ENCODE results near the gene CHI3L2.

The CHI3L2 gene
- long read RNA-seq, donor 1 = 0 reads
- long read RNA-seq, donor 2 = 0 reads
- long read RNA-seq, donor 3 = 0 reads
- long read RNA-seq, donor 4 = 0 reads
- long read RNA-seq, donor 5 = 0 reads
- long read RNA-seq, donor 6 = 0 reads
- long read RNA-seq, donor 7 = 0 reads
- long read RNA-seq, donor 8 = 0 reads

GRCh38 chr1:111227434-111227833 is at the start of gene CHI3L2:
TSS of gene CHI3L2 (plus strand) at chr1:111227713. CDS start at chr1:111227730, 17 bp downstream.
- no peak for DNase-seq

- DNase-seq = no peak
Observed at GRCh38 chr1:111179968-111180533, 47.5 kb upstream of the CHI3L2 start.

GRCh38 chr1:111182052-111182451 is 45.5 kb upstream of the CHI3L2 start:
- DNase-seq = no peak

DNA sequence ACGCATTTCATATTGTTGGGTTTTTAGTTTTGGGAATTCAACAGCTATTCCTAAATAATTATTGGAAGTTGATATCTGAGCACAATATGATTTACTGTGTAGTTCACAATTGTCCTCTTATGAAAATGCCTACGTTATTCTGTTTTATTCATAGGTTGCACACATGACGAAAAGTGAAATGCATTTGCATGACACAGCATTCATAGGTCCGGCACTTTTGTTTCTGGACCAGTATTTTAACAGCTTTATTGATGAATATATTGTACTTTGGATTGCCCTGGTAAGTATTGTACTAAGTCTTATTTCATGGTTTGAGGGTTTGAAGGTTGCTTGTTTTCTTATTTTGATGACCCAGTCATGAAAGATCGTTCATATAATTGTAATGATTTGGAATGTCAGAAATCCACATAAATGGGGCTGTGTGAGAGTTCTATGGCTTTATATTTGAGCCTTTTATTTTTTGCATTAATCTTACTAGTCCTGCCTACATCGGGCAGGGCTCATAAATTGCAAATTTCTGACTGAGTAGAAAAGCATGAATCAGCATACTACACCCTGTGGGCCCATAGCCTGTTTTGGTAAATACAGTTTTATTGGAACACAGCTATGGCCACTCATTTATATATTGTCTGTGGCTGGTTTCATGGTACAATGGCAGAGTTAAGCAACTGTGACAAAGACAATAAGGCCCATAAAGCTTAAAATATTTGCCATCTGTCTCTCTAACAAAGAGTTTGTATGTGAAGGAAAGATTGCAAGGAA is 44.0 kb upstream of the CHI3L2 start:
- DNase-seq = no peak

DNA sequence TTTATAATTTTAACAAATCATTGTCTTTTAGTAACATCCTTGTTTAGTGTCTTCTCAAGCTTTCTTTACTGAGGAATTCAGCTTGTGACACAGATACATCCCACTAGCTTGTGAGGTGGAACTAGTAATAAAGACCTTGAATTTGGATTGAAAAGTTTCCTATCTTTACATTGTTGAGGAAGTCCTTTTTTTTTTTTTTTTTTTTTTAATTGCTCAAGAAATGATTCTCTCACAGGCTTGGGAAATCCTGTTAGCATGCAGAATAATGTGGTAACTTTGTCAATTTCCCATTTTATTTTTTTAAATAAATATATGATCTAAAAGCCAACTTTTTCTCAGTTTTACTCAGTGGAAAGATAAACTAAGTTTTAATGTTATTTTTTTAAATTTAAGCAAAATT is 42.9 kb upstream of the CHI3L2 start:
- no peak for DNase-seq

DNA sequence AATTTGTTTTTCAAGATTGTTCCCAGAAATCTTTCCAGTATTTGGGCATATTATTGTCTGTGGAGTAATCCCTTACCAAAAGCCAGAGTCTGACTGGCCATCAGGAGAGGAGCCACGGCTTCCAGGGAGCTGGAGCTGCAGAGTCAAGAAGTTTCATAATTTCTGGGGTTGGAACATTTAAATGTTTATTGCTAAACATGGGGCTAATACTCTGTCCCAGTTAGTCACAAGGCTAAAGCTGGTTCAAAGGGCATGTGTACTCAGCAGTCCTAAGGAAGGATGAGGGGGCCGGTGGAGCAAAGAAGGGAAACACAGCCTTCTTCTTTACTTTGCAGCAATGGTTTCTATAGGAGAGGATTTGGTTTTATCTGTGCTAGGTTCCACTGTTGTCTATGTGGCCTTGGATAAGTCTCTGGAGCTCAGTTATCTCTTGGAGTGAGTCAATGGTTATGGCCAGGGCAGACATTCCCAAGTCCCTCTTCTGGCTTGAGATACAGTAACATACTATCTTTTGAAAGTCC is 36.5 kb upstream of the CHI3L2 start:
- no peak for DNase-seq

GRCh38 chr1:111191496-111191895 is 36.0 kb upstream of the CHI3L2 start:
- no peak for DNase-seq

GRCh38 chr1:111192074-111192473 is 35.4 kb upstream of the CHI3L2 start:
- no peak for DNase-seq

DNA sequence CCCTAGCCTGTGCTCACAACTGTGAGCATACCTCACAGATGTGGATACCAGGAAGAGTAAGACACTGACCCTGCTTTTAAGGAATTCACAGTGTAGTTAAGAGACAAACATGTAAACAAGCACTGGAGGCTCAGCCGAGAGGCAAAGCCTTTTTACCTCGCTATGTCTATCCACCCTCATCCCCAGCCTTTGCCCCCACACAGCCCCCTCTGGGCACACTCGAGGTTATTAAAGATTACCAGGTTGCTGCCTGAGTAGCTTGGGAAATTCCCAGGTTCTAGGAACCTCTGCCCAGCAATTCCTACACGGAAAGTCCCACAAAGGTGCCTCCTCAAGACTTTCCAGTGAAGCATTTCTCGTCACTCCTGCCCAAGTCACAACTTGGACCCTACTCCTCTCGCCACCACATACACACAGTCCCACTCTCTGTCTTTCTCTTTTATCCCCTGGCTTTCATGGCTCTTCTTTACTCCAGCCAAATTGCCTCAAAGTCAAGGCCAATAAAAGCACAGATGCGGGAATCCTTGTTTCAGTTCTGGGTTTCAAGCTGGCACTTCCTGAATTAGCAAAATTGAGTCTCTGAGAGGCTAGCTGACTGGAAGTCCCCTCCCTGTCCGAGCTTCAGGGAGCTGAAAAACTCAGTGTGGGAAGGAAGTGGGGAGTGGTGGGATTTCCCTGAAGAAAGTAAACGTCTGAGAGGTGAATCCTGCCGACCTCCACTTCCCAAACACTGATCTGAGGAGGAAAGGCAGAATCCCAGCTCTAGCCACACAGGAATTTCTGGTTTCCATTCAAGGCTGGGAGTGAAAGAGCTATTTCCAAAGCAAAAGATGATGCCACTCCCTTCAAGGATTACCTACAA is 34.6 kb upstream of the CHI3L2 start:
- DNase-seq = no peak

DNA sequence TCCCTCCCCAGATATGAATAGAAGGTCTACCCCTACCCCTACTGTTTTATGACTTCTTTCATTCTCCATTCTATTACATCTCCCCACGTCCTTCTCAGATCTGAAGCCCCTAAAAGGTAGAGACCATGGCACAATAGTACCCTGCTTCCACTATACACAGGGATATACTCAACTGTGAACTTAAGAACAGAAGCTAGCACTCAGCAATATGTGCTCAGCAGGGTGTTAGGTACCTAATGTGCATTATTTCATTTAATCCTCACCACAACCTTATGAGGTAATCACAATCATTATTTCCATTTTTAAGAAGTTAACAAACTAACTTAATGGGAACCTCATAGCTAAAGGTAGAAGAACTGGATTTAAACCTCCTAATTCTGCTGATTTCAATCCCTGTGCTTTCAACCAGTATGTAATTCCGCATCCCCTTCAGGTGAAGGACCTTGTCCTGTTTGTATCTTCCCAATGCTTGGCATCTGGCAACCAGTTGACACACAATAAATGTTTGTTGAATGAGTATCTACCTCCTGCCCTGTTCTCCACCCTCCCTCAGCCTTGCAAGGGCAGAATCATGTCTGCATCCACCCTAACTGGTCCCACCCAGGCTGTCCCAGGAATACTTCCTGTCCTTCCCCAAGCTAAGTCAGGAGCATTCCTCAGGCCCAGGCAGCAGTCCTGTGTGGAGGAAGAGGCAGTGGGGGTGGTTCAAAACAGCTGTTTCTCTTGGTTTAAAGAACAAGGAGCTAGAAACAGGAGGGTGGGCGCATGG is 33.6 kb upstream of the CHI3L2 start:
- DNase-seq = no peak

- DNase-seq = no peak
Observed at GRCh38 chr1:111195002-111195684, 32.4 kb upstream of the CHI3L2 start.

DNA sequence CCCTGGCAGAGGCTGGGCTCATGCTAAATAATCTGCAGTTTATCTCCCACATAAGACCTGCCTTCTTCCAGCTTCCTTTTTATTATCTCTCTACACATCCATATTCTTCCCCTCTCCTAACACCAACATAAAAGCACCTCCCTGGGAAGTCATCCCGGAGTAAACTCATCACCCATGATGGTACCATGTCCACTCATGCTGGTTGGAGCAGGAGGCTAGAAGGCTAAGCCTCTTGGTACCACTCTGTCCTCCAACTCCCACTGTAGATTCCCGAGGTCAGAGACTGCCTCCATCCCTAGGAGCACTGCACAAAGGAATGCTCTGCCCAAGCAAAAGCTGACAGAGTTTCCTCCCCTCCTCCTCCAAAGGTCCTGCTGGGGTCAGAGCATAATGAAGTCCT is 31.3 kb upstream of the CHI3L2 start:
- DNase-seq = no peak

DNA sequence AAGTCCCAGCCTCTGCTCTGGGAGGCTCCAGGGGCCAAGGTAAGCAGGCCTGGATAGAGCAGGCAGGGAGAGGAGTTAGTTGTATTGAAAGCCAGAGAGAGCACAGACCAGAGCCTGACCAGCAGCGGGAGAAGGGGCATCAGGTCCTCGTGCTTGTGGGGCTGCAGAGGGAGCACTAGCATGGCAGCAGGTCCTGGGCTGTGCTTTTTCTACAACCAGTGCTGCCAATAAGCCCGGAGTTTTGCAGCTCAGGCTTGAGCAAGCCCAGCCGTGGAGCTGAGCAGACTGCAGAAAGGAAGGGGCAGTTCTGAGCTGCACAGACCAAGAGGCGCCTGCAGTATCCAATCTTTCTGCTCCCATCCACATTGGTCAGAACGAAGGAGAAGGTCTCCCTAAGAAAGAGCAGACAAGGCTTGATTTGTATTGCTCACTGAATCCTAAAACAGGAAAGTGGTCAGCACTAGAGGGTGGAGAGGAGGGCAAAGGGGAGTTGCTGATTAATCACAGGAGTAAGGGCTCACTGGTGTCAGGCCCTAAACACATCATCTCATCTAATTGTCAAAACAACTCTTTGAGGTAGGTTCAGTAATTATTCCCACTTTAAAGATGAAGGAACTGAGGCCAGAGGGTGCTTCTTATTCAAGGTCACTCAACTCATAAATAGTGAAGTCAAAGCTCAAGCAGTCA is 29.8 kb upstream of the CHI3L2 start:
- DNase-seq = no peak

GRCh38 chr1:111198836-111199235 is 28.7 kb upstream of the CHI3L2 start:
- DNase-seq = no peak

DNA sequence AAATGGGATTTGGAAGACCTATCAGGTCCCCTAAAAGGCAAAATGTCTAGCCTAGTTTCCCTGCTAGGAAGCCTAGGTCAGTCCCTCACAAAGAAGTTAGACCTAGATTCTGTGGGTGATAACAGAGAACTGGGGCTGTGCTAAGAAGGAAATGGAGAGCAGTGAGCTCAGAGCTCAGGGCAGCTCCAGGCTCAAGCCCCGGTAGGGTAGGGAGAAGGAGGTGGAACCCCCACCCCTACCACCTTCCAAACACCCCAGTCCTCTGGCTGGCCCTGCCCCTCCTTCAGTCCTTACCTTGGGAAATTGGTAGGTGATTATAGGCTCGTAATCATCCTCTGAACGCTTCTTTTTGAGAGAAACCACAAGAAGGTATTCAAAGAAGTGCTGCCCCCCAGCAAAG is 28.2 kb upstream of the CHI3L2 start:
- no peak for DNase-seq

DNA sequence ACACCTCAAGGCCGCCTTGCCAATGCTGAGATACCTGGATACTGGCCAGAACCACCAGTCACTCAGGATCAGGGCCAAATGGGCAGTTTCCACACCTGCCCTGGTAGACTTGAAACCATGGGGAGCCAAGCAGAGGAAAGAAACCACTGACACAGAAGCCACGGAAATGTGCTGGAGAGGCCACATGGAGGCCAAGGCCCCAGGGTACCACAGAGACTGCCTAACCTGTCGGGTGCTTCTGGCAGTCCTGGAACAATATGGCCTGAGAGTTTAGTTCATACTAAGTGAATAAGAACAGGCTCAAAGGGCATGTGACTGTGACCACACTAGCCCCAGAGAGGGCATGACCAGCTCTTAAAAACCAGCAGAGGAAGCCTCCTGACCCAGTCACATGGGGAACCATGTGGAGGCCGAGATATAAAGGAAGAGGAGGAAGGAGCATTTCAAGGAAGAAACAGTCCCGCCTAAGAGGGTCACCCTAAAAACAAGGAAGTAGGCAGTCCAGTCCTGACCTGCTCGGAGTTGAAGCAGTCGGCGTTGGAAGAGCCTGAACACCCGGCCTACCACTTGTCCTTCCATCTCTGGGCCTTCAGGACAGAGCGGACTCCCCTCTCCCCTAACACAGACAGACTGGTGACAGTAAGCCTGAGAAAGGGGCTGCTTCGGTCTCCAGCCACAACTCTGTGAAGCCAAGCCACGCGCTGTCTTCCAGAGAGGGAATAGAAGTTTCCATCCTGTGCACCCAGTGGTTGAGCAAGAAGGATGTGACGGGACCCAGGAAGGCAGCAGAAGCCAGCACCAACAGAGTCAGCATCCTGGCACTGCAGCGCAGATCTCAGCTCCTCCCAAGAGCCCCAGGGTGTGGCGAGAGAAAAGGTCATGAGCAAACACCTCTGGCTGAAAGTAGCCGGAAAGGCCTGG is 27.4 kb upstream of the CHI3L2 start, which contains the start of gene DENND2D:
Gene DENND2D (minus strand): TSS at position 766 of the 921 bp plus-strand sequence. CDS start 187 bp downstream, at position 579.
- no peak for DNase-seq

GRCh38 chr1:111200802-111201161 is 26.7 kb upstream of the CHI3L2 start:
- no peak for DNase-seq

DNA sequence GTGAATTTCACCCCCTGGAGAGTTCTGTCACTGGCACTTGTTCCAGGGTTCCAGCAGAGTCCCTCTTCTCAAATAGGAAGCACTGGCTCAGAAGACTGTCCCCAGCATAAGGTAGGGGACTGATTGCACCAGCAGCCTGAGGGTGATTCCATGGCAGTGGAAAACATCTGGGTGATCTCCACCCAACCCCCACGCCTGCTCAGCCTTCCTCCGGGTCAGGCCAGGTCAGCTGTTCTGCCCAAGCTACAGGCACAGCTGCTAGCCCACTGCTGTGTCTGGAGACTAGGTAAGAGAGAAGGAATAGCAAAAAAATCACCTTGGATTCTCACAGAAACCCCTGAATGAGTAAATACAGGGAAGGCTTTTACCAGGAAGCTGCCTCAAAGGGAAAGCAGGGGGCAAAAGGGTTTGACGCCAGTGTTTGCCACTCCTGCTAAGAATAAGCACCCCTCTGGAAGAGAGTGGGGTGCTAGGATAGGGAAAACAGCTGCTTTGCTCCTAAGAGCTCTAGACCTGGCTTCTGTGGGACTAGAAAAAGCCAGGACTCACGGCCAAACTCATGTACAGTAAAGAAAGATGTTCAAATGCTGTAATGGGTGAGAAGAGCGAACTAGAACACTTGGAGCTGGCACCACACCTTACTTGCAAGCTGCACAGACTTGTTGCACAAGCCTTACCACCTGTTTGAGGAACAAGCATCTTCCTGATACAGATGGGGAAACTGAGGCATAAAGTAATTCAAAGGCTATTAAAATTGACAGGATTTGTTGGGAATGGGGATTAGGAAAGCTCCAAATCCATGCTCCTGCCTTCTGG is 26.0 kb upstream of the CHI3L2 start:
- DNase-seq = no peak

DNA sequence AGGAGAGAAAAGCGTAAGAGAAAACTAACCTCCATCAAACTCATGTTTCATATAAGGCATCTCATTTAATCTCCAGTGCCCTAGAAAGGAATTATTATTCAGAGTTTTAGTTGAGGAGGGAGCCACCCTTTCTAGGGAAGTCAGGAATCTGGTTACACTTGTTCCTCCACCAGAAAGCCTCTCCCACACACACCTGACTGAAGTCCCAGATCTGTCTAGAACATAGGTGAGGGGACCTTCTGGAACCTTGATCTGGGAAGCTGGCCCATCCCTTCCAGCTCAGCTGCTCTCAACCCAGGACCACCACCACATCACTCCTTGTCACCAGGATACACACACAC is 25.2 kb upstream of the CHI3L2 start:
- peak; percentile 14 for DNase-seq

Data from right kidney (tissue), 9 donors.